K562 (cell line): ENCODE data around the gene ZNF90. TPM values are rescaled to one million over a fixed set of nuclear protein-coding genes. Genes with fewer than 3 reads are reported as not detected.
"Not testable (repeated sequence)": the region's sequence is repeated elsewhere in the genome, so short reads cannot be mapped to it uniquely, and the experiment has no call there.

Experiments used
- ATAC-seq: fragments of 200-7000 bp; cut with Tn5 transposase; 3 replicates; pipeline ENCODE4 v1.9.1; 2020; ENCODE audit warnings: moderate library complexity
- BruUV-seq: library from RNA; stranded (reverse); fragments of 400-500 nt; replicated peaks from 2 replicates; lab custom pipeline; 2021; lab: Mats Ljungman, UMichigan
- CTCF ChIA-PET: fragments of 300-600 bp; formaldehyde crosslinking; extraction: SDS; loops from one replicate; lab custom pipeline; 2021; ENCODE audit warnings: low intra/inter-chr PET ratio; lab: Yijun Ruan, JAX
- POLR2A ChIA-PET: fragments of 300-600, 350-650 bp; sonication (Branson Sonifier 250); formaldehyde crosslinking; extraction: SDS; loops from one replicate; lab custom pipeline; 2021; ENCODE audit warnings: antibody characterized with exemption, inconsistent platforms; lab: Yijun Ruan, JAX
- DNase-seq, 4 experiments: peaks; one replicate each; pipeline versions ENCODE4 v3.0.0 to v3.0.0-alpha.2; 2011 to 2018; ENCODE audit warnings: low spot score in 3 of 4, mixed read lengths in 3 of 4; ENCODE audit errors: extremely low read depth in 1 of 4
- FAIRE-seq: peaks from 2 replicates; lab custom pipeline; 2011; peaks lifted over from hg19 to GRCh38; lab: Jason Lieb, UNC
- H2AFZ ChIP-seq: 2 replicates; pipeline ENCODE4 v1.6.0; 2011; ENCODE audit warnings: low read depth, low read length, control low read depth, inconsistent platforms
- H3K27ac ChIP-seq: fragments of 200-600 bp; 3 replicates; pipeline ENCODE4 v1.8.0; 2011; ENCODE audit warnings: low read depth, mild to moderate bottlenecking, control low read depth, inconsistent platforms, low read length, moderate library complexity, mixed read lengths; ENCODE audit errors: extremely low read depth
- H3K27me3 ChIP-seq, 2 experiments: fragments of 300-600 bp in 1 of 2; 2 replicates in 1 of 2; 3 replicates in 1 of 2; pipeline versions ENCODE4 v1.6.0 to v1.8.0; 2011; ENCODE audit warnings: inconsistent platforms in 2 of 2, low read length in 2 of 2, mild to moderate bottlenecking in 1 of 2, mixed read lengths in 1 of 2, moderate library complexity in 1 of 2; ENCODE audit not compliant: control insufficient read depth in 2 of 2, insufficient read depth in 2 of 2
- H3K36me3 ChIP-seq: fragments of 300-600 bp; 3 replicates; pipeline ENCODE4 v1.8.0; 2011; ENCODE audit warnings: mild to moderate bottlenecking, low read length, inconsistent platforms; ENCODE audit not compliant: control insufficient read depth, insufficient read depth
- H3K4me1 ChIP-seq, 2 experiments: fragments of 200-600 bp in 1 of 2; replicated peaks in 1 of 2; 2 replicates in 1 of 2; 3 replicates in 1 of 2; pipeline versions ENCODE4 v1.5.1 to v1.8.0; 2011; ENCODE audit warnings: inconsistent platforms in 2 of 2, low read length in 2 of 2, mild to moderate bottlenecking in 1 of 2, mixed read lengths in 1 of 2, moderate library complexity in 1 of 2; ENCODE audit not compliant: control insufficient read depth in 2 of 2, insufficient read depth in 2 of 2
- H3K4me2 ChIP-seq: 2 replicates; pipeline ENCODE4 v1.6.1; 2011; ENCODE audit warnings: low read length, control low read depth, inconsistent platforms, mixed read lengths; ENCODE audit not compliant: insufficient read depth
- H3K4me3 ChIP-seq: fragments of 200-600 bp; sonication (generic), shearing (Covaris generic); 2 replicates; pipeline ENCODE4 v1.5.1; 2016; ENCODE audit warnings: control low read depth, inconsistent platforms
- H3K79me2 ChIP-seq: fragments of 200-600 bp; 3 replicates; pipeline ENCODE4 v1.8.0; 2011; ENCODE audit warnings: low read length, inconsistent platforms; ENCODE audit not compliant: control insufficient read depth, insufficient read depth
- H3K9ac ChIP-seq, 2 experiments: 2 replicates each; pipeline versions ENCODE4 v1.6.0 to v1.6.1; 2011; ENCODE audit warnings: low read depth in 2 of 2, low read length in 2 of 2, control low read depth in 1 of 2, inconsistent platforms in 1 of 2, mild to moderate bottlenecking in 1 of 2, mixed read lengths in 1 of 2; ENCODE audit not compliant: insufficient read depth in 1 of 2
- H3K9me1 ChIP-seq: one replicate; pipeline ENCODE4 v1.6.0; 2011; ENCODE audit warnings: inconsistent platforms, mild to moderate bottlenecking, low read length, moderate library complexity; ENCODE audit not compliant: control insufficient read depth, insufficient read depth
- H3K9me3 ChIP-seq: replicated peaks from 2 replicates; pipeline ENCODE4 v1.5.1; 2011; ENCODE audit warnings: low read depth, low read length, inconsistent platforms; ENCODE audit not compliant: control insufficient read depth, insufficient read depth
- H4K20me1 ChIP-seq: replicated peaks from 2 replicates; pipeline ENCODE4 v1.6.1; 2011; ENCODE audit warnings: low read length, inconsistent platforms, mixed read lengths; ENCODE audit not compliant: control insufficient read depth, insufficient read depth
- CEBPG ChIP-seq, 3 experiments: fragments of 200-800 bp in 1 of 3; sonication (Bioruptor generic) in 1 of 3; sonication (generic) in 1 of 3; formaldehyde crosslinking in 1 of 3; IDR thresholded peaks in 2 of 3; conservative IDR thresholded peaks in 1 of 3; 2 replicates each; pipeline versions ENCODE4 v1.6.1 to v1.8.0; 2016 to 2022; ENCODE audit warnings: missing compliant biosample characterization in 2 of 3, missing genetic modification characterization in 2 of 3, mild to moderate bottlenecking in 1 of 3, missing genetic modification reagents in 1 of 3
- CGGBP1 ChIP-seq: fragments of 250-450 bp; sonication (Bioruptor Pico); IDR thresholded peaks from 2 replicates; pipeline ENCODE4 v1.9.0; 2021; ENCODE audit warnings: mild to moderate bottlenecking
- ERF ChIP-seq: fragments of 450-650 bp; formaldehyde crosslinking; IDR thresholded peaks from 2 replicates; pipeline ENCODE4 v1.4.0; 2020; ENCODE audit warnings: mild to moderate bottlenecking, mixed read lengths
- ETV1 ChIP-seq: fragments of 450-650 bp; conservative IDR thresholded peaks from 2 replicates; pipeline ENCODE4 v1.6.1; 2016; ENCODE audit warnings: missing genetic modification characterization, control low read depth, low read depth, missing compliant biosample characterization
- FOS ChIP-seq: IDR thresholded peaks from 3 replicates; pipeline ENCODE4 v1.6.1; 2011; ENCODE audit not compliant: insufficient read length; ENCODE audit errors: extremely low read depth
- HMG20B ChIP-seq: fragments of 250-450 bp; sonication (Bioruptor Pico); IDR thresholded peaks from 2 replicates; pipeline ENCODE4 v1.5.0; 2021; ENCODE audit warnings: mild to moderate bottlenecking
- RCOR1 ChIP-seq, 2 experiments: IDR thresholded peaks; 2 replicates each; pipeline ENCODE4 v1.6.1; 2012; ENCODE audit warnings: low read depth in 2 of 2, low read length in 2 of 2, borderline replicate concordance in 1 of 2, improper control_type of control experiment in 1 of 2
- SLC30A9 ChIP-seq: fragments of 250-450 bp; sonication (Bioruptor Pico); IDR thresholded peaks from 2 replicates; pipeline ENCODE4 v1.8.0; 2022; ENCODE audit warnings: mild to moderate bottlenecking, moderate library complexity
- ZNF212 ChIP-seq: fragments of 450-650 bp; formaldehyde crosslinking; IDR thresholded peaks from 2 replicates; pipeline ENCODE4 v1.4.0; 2020; ENCODE audit warnings: mild to moderate bottlenecking
- whole genome bisulfite sequencing: fragments of 100-300 bp; shearing (Covaris generic); methylation state at CpG from one replicate; pipeline ENCODE4 v1.1.6; 2016; ENCODE audit warnings: low coverage, mixed read lengths; ENCODE audit not compliant: insufficient coverage; ENCODE audit errors: missing lambda C conversion rate; 5-methylcytosine and 5-hydroxymethylcytosine counted together
- in situ Hi-C: fragments of 300-500 bp; cut with MboI; formaldehyde crosslinking; loops from 4 replicates; pipeline ENCODE4 v1.15.0; 2018; ENCODE audit warnings: inconsistent platforms, mixed read lengths
- intact Hi-C: fragments of 100-400 bp; cut with micrococcal nuclease; formaldehyde crosslinking; loops from 2 replicates; pipeline ENCODE4 v1.14.2; 2022
- polyA plus RNA-seq, 8 experiments: library from polyadenylated mRNA; depleted of rRNA in 4 of 8; stranded (reverse) in 5 of 8; unstranded in 3 of 8; fragments of >200 nt; fragmentation: Nextera tagmentation in 2 of 8; fragmentation: Illumina TruSeq in 1 of 8; extraction: Ambion mirVana in 2 of 8; extraction: Trizol in 1 of 8; gene quantifications; 2 replicates each; pipeline versions ENCODE4 v1.2.1 to v1.2.3, GENCODE V29; 2011 to 2014; ENCODE audit warnings: inconsistent platforms in 1 of 8, missing spikeins in 1 of 8
- total RNA-seq, 7 experiments: library from RNA; depleted of rRNA in 6 of 7; stranded (reverse); fragments of >200 nt in 6 of 7; fragmentation: Illumina TruSeq in 2 of 7; extraction: Trizol in 2 of 7; gene quantifications; 2 replicates each; pipeline versions ENCODE4 v1.2.1 to v1.2.3, GENCODE V29; 2011 to 2021; ENCODE audit warnings: low replicate concordance in 1 of 7
- TF ChIP-seq, protein P1 (sequence below): fragments of 250-450 bp; sonication (Bioruptor Pico); IDR thresholded peaks from 2 replicates; pipeline ENCODE4 v1.4.0; 2020; ENCODE audit warnings: mild to moderate bottlenecking, moderate library complexity

ZNF90 gene
- total and polyA plus RNA-seq, 9 of the 15 experiments (the other 6 are each of a cell fraction or from before 2014, with no cell fraction given), result 0.20 to 0.89 (median 0.67) TPM; not detected in 1

DNA sequence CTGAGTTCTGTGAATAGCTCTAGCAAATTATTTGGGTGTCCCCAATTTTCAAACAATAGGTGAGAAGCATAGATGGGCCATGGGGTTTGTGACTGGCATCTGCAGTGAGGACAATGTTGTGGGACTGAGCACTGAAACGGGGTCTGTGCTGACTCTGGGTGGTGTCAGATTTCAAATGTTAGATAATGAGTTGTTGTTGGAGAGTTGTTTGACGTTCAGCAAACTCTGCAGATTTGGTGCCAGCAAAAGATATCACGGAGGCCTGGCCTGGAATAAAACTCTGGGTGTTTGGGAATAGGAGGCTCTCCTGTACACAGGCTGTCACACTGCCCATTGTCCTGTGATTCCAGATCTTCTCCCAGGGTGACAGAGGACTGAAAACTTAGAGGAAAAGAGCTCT, 2.9 kb downstream of the ZNF90 start (continued):
- TF ChIP-seq, protein P1, sequence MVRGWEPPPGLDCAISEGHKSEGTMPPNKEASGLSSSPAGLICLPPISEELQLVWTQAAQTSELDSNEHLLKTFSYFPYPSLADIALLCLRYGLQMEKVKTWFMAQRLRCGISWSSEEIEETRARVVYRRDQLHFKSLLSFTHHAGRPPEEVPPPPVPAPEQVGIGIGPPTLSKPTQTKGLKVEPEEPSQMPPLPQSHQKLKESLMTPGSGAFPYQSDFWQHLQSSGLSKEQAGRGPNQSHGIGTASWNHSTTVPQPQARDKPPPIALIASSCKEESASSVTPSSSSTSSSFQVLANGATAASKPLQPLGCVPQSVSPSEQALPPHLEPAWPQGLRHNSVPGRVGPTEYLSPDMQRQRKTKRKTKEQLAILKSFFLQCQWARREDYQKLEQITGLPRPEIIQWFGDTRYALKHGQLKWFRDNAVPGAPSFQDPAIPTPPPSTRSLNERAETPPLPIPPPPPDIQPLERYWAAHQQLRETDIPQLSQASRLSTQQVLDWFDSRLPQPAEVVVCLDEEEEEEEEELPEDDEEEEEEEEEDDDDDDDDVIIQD (CRISPR knock-in tag), result no peak
- no peak for TF ChIP-seq RCOR1 (IDR thresholded peaks at IDR 0.05; ENCODE audit: borderline replicate concordance in 1 of 2, low read depth in 2 of 2, low read length in 2 of 2)
- TF ChIP-seq CEBPG (CRISPR knock-in tag; IDR thresholded peaks at IDR 0.05), result no peak
- no peak for TF ChIP-seq CEBPG (tag; conservative IDR thresholded peaks at IDR 0.05 in 1 of 2, IDR thresholded peaks at IDR 0.05 in 1 of 2)
- no peak for TF ChIP-seq FOS
- TF ChIP-seq ETV1 (tag), result no peak
- TF ChIP-seq CGGBP1 (CRISPR knock-in tag), result no peak
- TF ChIP-seq ERF (CRISPR knock-in tag), result no peak
- no peak for TF ChIP-seq ZNF212 (CRISPR knock-in tag)
- TF ChIP-seq HMG20B, result no peak
- no peak for TF ChIP-seq SLC30A9 (CRISPR knock-in tag)

GRCh38 chr19:20082232-20082833, 4.5 kb downstream of the ZNF90 start:
- DNase-seq, POLR2A ChIA-PET, H3K27me3 ChIP-seq, H3K4me2 ChIP-seq, CTCF ChIA-PET, intact Hi-C loops, H3K9me1 ChIP-seq, H3K4me3 ChIP-seq, H3K4me1 ChIP-seq, in situ Hi-C loops, H3K36me3 ChIP-seq, H4K20me1 ChIP-seq, H3K79me2 ChIP-seq, H2AFZ ChIP-seq, FAIRE-seq, BruUV-seq, H3K27ac ChIP-seq, ATAC-seq, H3K9ac ChIP-seq, H3K9me3 ChIP-seq: not testable (repeated sequence)
- WGBS, result 2% methylated on average over 3 of the region's 3 CpGs

DNA sequence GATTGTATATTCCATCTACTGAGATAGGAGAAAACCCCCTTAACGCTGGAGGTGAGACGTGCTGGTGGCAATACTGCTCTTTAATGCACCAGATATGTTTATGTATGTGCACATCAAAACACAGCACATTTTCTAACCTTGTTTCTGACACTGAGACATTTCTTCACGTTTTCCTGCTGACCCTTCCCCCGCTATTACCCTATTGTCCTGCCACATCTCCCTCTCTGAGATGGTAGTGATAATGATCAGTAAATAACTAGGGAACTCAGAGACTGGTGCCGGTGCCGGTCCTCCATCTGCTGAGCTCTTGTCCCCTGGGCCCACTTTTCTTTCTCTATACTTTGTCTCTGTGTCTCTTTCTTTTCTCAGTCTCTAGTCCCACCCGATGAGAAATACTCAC, 5.1 kb downstream of the ZNF90 start:
- BruUV-seq, ATAC-seq, intact Hi-C loops, H3K27ac ChIP-seq, CTCF ChIA-PET, H3K79me2 ChIP-seq, H3K9ac ChIP-seq, H3K4me3 ChIP-seq, FAIRE-seq, in situ Hi-C loops, H3K4me1 ChIP-seq, H2AFZ ChIP-seq, H3K36me3 ChIP-seq, H3K27me3 ChIP-seq, POLR2A ChIA-PET, H3K4me2 ChIP-seq, H4K20me1 ChIP-seq, H3K9me1 ChIP-seq, DNase-seq, H3K9me3 ChIP-seq: not testable (repeated sequence)
- 2% methylated on average over 7 of the region's 7 CpGs for whole genome bisulfite sequencing
